HTR-8/SVneo (cell line): ENCODE results near the gene HEBP1.

Source experiments
- DNase-seq: peaks from one replicate; pipeline ENCODE4 v3.0.0; 2011; ENCODE audit warnings: low spot score, mixed read lengths; ENCODE audit not compliant: insufficient read length
- FAIRE-seq: peaks from 2 replicates; lab custom pipeline; 2011; peaks lifted over from hg19 to GRCh38; lab: Jason Lieb, UNC

Gene HEBP1

GRCh38 chr12:12958886-12959285, 41.2 kb downstream of the HEBP1 start:
- FAIRE-seq: no peak

GRCh38 chr12:12954878-12955625, 45.0 kb downstream of the HEBP1 start:
- FAIRE-seq: no peak
- no peak for DNase-seq

More at GRCh38 chr12:12958886-12959285, 41.2 kb downstream of the HEBP1 start:
- DNase-seq: no peak

GRCh38 chr12:12954356-12954755, 45.7 kb downstream of the HEBP1 start:
- DNase-seq: no peak
- FAIRE-seq: no peak

- FAIRE-seq: no peak
Measured at GRCh38 chr12:12952036-12952435, 48.0 kb downstream of the HEBP1 start, which contains the start of gene GPRC5D. GPRC5D (minus strand) TSS chr12:12952170; CDS start chr12:12950384, 1,786 bp downstream.

GRCh38 chr12:12951504-12951903, 48.6 kb downstream of the HEBP1 start:
- FAIRE-seq (no peak), DNase-seq (no peak)

More at GRCh38 chr12:12952036-12952435, 48.0 kb downstream of the HEBP1 start, which contains the start of gene GPRC5D:
- DNase-seq: no peak

- FAIRE-seq: no peak
- no peak for DNase-seq
Measured at GRCh38 chr12:12947902-12948301, 52.2 kb downstream of the HEBP1 start.

- no peak for FAIRE-seq
- no peak for DNase-seq
Measured at GRCh38 chr12:12946686-12947355, 53.2 kb downstream of the HEBP1 start.

GRCh38 chr12:12945591-12945990, 54.5 kb downstream of the HEBP1 start:
- FAIRE-seq: no peak
- DNase-seq: no peak

- FAIRE-seq (no peak), DNase-seq (no peak)
Measured at GRCh38 chr12:12943586-12944260, 56.3 kb downstream of the HEBP1 start.

- DNase-seq (no peak), FAIRE-seq (no peak)
Measured at GRCh38 chr12:12941450-12942350, 58.4 kb downstream of the HEBP1 start.

GRCh38 chr12:12939888-12940287, 60.2 kb downstream of the HEBP1 start:
- FAIRE-seq (no peak), DNase-seq (no peak)

GRCh38 chr12:12938541-12938940, 61.5 kb downstream of the HEBP1 start:
- FAIRE-seq: no peak

GRCh38 chr12:12936983-12937491, 63.0 kb downstream of the HEBP1 start:
- FAIRE-seq: no peak

More at GRCh38 chr12:12938541-12938940, 61.5 kb downstream of the HEBP1 start:
- DNase-seq: no peak

GRCh38 chr12:12934556-12934955, 65.5 kb downstream of the HEBP1 start:
- FAIRE-seq (no peak), DNase-seq (no peak)

More at GRCh38 chr12:12936983-12937491, 63.0 kb downstream of the HEBP1 start:
- DNase-seq: no peak

GRCh38 chr12:12933742-12934141, 66.3 kb downstream of the HEBP1 start:
- FAIRE-seq (no peak), DNase-seq (no peak)

GRCh38 chr12:12930633-12931219, 69.3 kb downstream of the HEBP1 start:
- DNase-seq: no peak
- FAIRE-seq: no peak

GRCh38 chr12:12929696-12930095, 70.4 kb downstream of the HEBP1 start:
- DNase-seq (no peak), FAIRE-seq (no peak)

- DNase-seq (no peak), FAIRE-seq (no peak)
Measured at GRCh38 chr12:12927211-12928079, 72.6 kb downstream of the HEBP1 start.
